Progenitor cell of endocrine pancreas (in vitro differentiated cells): Measurements from ENCODE around the gene CDC42BPA. TPM values are rescaled to one million over a fixed set of nuclear protein-coding genes. Genes with fewer than 3 reads are reported as not detected.
"Not testable (repeated sequence)": the region's sequence is repeated elsewhere in the genome, so short reads cannot be mapped to it uniquely, and the experiment has no call there.

ENCODE experiments used
- DNase-seq: peaks from one replicate; pipeline ENCODE4 v3.0.0; 2021; ENCODE audit warnings: low spot score; ENCODE audit not compliant: unreplicated experiment
- H3K27ac Mint-ChIP-seq: 2 replicates; pipeline ENCODE4 v1.8.0; 2021; ENCODE audit warnings: mild to moderate bottlenecking, moderate library complexity, mixed read lengths
- H3K27me3 Mint-ChIP-seq: 2 replicates; pipeline ENCODE4 v1.8.0; 2021; ENCODE audit warnings: mixed read lengths
- H3K36me3 Mint-ChIP-seq: 2 replicates; pipeline ENCODE4 v1.8.0; 2022; ENCODE audit warnings: mixed read lengths; ENCODE audit not compliant: insufficient read depth
- H3K4me1 Mint-ChIP-seq: 2 replicates; pipeline ENCODE4 v1.8.0; 2021; ENCODE audit warnings: low read depth, mixed read lengths
- H3K4me3 Mint-ChIP-seq: 2 replicates; pipeline ENCODE4 v1.8.0; 2021; ENCODE audit warnings: low read depth, mild to moderate bottlenecking, moderate library complexity, mixed read lengths
- H3K9me3 Mint-ChIP-seq: 2 replicates; pipeline ENCODE4 v1.8.0; 2021; ENCODE audit warnings: low read depth, mixed read lengths
- CTCF ChIP-seq: fragments of 200-600 bp; sonication (generic); IDR thresholded peaks from one replicate; pipeline ENCODE4 v1.5.0; 2021; ENCODE audit warnings: antibody characterized with exemption, mild to moderate bottlenecking; ENCODE audit not compliant: unreplicated experiment
- total RNA-seq: library from RNA; stranded (reverse); gene quantifications from 2 replicates; pipeline ENCODE4 v1.2.1, GENCODE V29; 2021

The CDC42BPA gene
- total RNA-seq, 1 donor from 2014 or later = 32.7 TPM

GRCh38 chr1:227242811-227243682, 75.2 kb downstream of the CDC42BPA start:
- H3K27ac Mint-ChIP-seq = peak overlapping the region; percentile 10
- peaks cover 24% of the 10 kb centered on the region for H3K4me1 Mint-ChIP-seq
- TF ChIP-seq CTCF = no peak
- peak overlapping the region; percentile 9 for H3K4me3 Mint-ChIP-seq
- DNase-seq = no peak
- peaks cover 2% of the 10 kb centered on the region for H3K36me3 Mint-ChIP-seq
- H3K9me3 Mint-ChIP-seq = no peaks in the 10 kb centered on the region
- H3K27me3 Mint-ChIP-seq = no peaks in the 10 kb centered on the region

GRCh38 chr1:227240983-227241382, 77.3 kb downstream of the CDC42BPA start:
- H3K4me1 Mint-ChIP-seq = peaks cover 24% of the 10 kb centered on the region
- no peak overlapping the region for H3K27ac Mint-ChIP-seq
- no peak for DNase-seq
- no peaks in the 10 kb centered on the region for H3K27me3 Mint-ChIP-seq
- H3K9me3 Mint-ChIP-seq = no peaks in the 10 kb centered on the region
- H3K36me3 Mint-ChIP-seq = no peaks in the 10 kb centered on the region
- no peak overlapping the region for H3K4me3 Mint-ChIP-seq
- TF ChIP-seq CTCF = no peak

GRCh38 chr1:227234998-227235405, 83.3 kb downstream of the CDC42BPA start:
- Mint-ChIP-seq H3K4me1 (peaks cover 1% of the 10 kb centered on the region), H3K36me3 (no peaks in the 10 kb centered on the region), H3K27ac (no peak overlapping the region), H3K4me3 (no peak overlapping the region), H3K27me3 (no peaks in the 10 kb centered on the region), H3K9me3 (no peaks in the 10 kb centered on the region)
- no peak for DNase-seq
- TF ChIP-seq CTCF = peak; percentile 45

- H3K4me1 Mint-ChIP-seq, H3K4me3 Mint-ChIP-seq, H3K36me3 Mint-ChIP-seq, H3K27me3 Mint-ChIP-seq, H3K27ac Mint-ChIP-seq, H3K9me3 Mint-ChIP-seq, DNase-seq: not testable (repeated sequence)
Observed at GRCh38 chr1:227231128-227231527, 87.2 kb downstream of the CDC42BPA start.

GRCh38 chr1:227228201-227228600, 90.1 kb downstream of the CDC42BPA start:
- no peaks in the 10 kb centered on the region for H3K36me3 Mint-ChIP-seq

More at GRCh38 chr1:227228201-227228600, 90.1 kb downstream of the CDC42BPA start:
- no peak for TF ChIP-seq CTCF
- Mint-ChIP-seq H3K27me3 (no peaks in the 10 kb centered on the region), H3K9me3 (no peaks in the 10 kb centered on the region), H3K4me1 (no peaks in the 10 kb centered on the region), H3K27ac (no peak overlapping the region), H3K4me3 (no peak overlapping the region)
- DNase-seq = no peak
